GM12878 (cell line): Measurements from ENCODE around the gene PPM1G. TPM values are rescaled to one million over a fixed set of nuclear protein-coding genes. Genes with fewer than 3 reads are reported as not detected.
A peak's percentile ranks its signal among the peaks of the same experiment; 100 is the strongest.

Experiments
- ATAC-seq: fragments of 200-7000 bp; cut with Tn5 transposase; 3 replicates; pipeline ENCODE4 v1.9.1; 2020; ENCODE audit warnings: mild to moderate bottlenecking, moderate library complexity
- BruUV-seq: library from RNA; stranded (reverse); fragments of 400-500 nt; replicated peaks from 2 replicates; lab custom pipeline; 2021; lab: Mats Ljungman, UMichigan
- CTCF ChIA-PET: fragments of 300-600 bp; sonication (Branson Sonifier 250); formaldehyde crosslinking; extraction: SDS; loops from one replicate; lab custom pipeline; 2021; ENCODE audit warnings: inconsistent platforms; lab: Yijun Ruan, JAX
- POLR2A ChIA-PET: fragments of 350-600 bp; formaldehyde crosslinking; extraction: SDS; loops from one replicate; lab custom pipeline; 2021; ENCODE audit warnings: inconsistent platforms; lab: Charles Lee
- RAD21 ChIA-PET: fragments of 300-600 bp; sonication (Branson Sonifier 250); formaldehyde crosslinking; loops from one replicate; lab custom pipeline; 2023; ENCODE audit warnings: antibody characterized with exemption; ENCODE audit not compliant: unreplicated experiment; lab: Charles Lee
- SMC1A ChIA-PET: fragments of 300-600 bp; sonication (Branson Sonifier 250); formaldehyde crosslinking; loops from one replicate; lab custom pipeline; 2023; ENCODE audit not compliant: unreplicated experiment, uncharacterized antibody; lab: Charles Lee
- DNase-seq: peaks from one replicate; pipeline ENCODE4 v3.0.0-alpha.2; 2011; ENCODE audit warnings: low read depth, low spot score
- FAIRE-seq: peaks from 3 replicates; lab custom pipeline; 2011; peaks lifted over from hg19 to GRCh38; lab: Jason Lieb, UNC
- H2AFZ ChIP-seq: 2 replicates; pipeline ENCODE4 v1.6.0; 2011; ENCODE audit warnings: low read depth, low read length, control low read depth; ENCODE audit not compliant: control insufficient read depth
- H3K27ac ChIP-seq: 2 replicates; pipeline ENCODE4 v1.5.1; 2011; ENCODE audit warnings: control low read depth; ENCODE audit not compliant: control insufficient read depth, insufficient read depth
- H3K27me3 ChIP-seq, 2 experiments: replicated peaks in 1 of 2; 2 replicates each; pipeline versions ENCODE4 v1.6.0 to v1.6.1; 2011; ENCODE audit warnings: low read length in 1 of 2; ENCODE audit not compliant: control insufficient read depth in 2 of 2, insufficient read depth in 2 of 2
- H3K36me3 ChIP-seq, 2 experiments: 2 replicates each; pipeline ENCODE4 v1.5.1; 2011; ENCODE audit warnings: low read length in 1 of 2; ENCODE audit not compliant: control insufficient read depth in 2 of 2, insufficient read depth in 2 of 2
- H3K4me1 ChIP-seq: 2 replicates; pipeline ENCODE4 v1.6.1; 2011; ENCODE audit warnings: mild to moderate bottlenecking, low read length, moderate library complexity, mixed read lengths; ENCODE audit not compliant: control insufficient read depth, insufficient read depth
- H3K4me2 ChIP-seq: 2 replicates; pipeline ENCODE4 v1.6.0; 2011; ENCODE audit warnings: control low read depth; ENCODE audit not compliant: control insufficient read depth, insufficient read depth
- H3K4me3 ChIP-seq: fragments of 200-600 bp; sonication (generic); 2 replicates; pipeline ENCODE4 v1.5.1; 2016
- H3K79me2 ChIP-seq: 2 replicates; pipeline ENCODE4 v1.6.0; 2011; ENCODE audit warnings: low read length; ENCODE audit not compliant: control insufficient read depth, insufficient read depth
- H3K9ac ChIP-seq: 2 replicates; pipeline ENCODE4 v1.8.0; 2011; ENCODE audit warnings: low read length, control low read depth, mixed read lengths; ENCODE audit not compliant: control insufficient read depth, insufficient read depth
- H3K9me3 ChIP-seq: replicated peaks from 3 replicates; pipeline ENCODE4 v1.5.1; 2011; ENCODE audit warnings: mild to moderate bottlenecking, low read length; ENCODE audit not compliant: control insufficient read depth, insufficient read depth
- H4K20me1 ChIP-seq: 2 replicates; pipeline ENCODE4 v1.6.0; 2011; ENCODE audit not compliant: control insufficient read depth, insufficient read depth
- BCLAF1 ChIP-seq: fragments of 450-650 bp; IDR thresholded peaks from 2 replicates; pipeline ENCODE4 v1.6.1; 2017; ENCODE audit warnings: antibody characterized with exemption, mild to moderate bottlenecking, moderate library complexity
- CEBPZ ChIP-seq: fragments of 150-350 bp; IDR thresholded peaks from 2 replicates; pipeline ENCODE4 v1.6.1; 2016; ENCODE audit warnings: low read depth, low read length
- KAT2A ChIP-seq: conservative IDR thresholded peaks from 2 replicates; pipeline ENCODE4 v1.6.1; 2011; ENCODE audit warnings: low read depth, low read length; ENCODE audit not compliant: control insufficient read depth
- MYB ChIP-seq: fragments of 150-350 bp; IDR thresholded peaks from 2 replicates; pipeline ENCODE4 v1.6.1; 2014; ENCODE audit warnings: mild to moderate bottlenecking, low read depth, low read length, borderline replicate concordance
- PAX5 ChIP-seq: IDR thresholded peaks from 2 replicates; pipeline ENCODE4 v1.6.1; 2011; ENCODE audit warnings: low read depth, low read length, borderline replicate concordance
- RAD51 ChIP-seq: fragments of 450-650 bp; IDR thresholded peaks from 2 replicates; pipeline ENCODE4 v1.6.1; 2016; ENCODE audit warnings: moderate library complexity, mild to moderate bottlenecking, inconsistent platforms
- TAF1 ChIP-seq: IDR thresholded peaks from 2 replicates; pipeline ENCODE4 v1.6.1; 2011; ENCODE audit warnings: mild to moderate bottlenecking, low read depth, low read length, borderline replicate concordance
- TCF7 ChIP-seq: IDR thresholded peaks from 2 replicates; pipeline ENCODE4 v1.6.1; 2014; ENCODE audit warnings: antibody characterized with exemption, borderline replicate concordance
- USF2 ChIP-seq: IDR thresholded peaks from 2 replicates; pipeline ENCODE4 v1.6.1; 2011; ENCODE audit warnings: low read depth, low read length, improper control_type of control experiment, borderline replicate concordance
- WRNIP1 ChIP-seq: IDR thresholded peaks from 2 replicates; pipeline ENCODE4 v1.6.1; 2011; ENCODE audit warnings: low read depth, low read length, improper control_type of control experiment, borderline replicate concordance
- ZBTB4 ChIP-seq: fragments of 450-650 bp; formaldehyde crosslinking; IDR thresholded peaks from 2 replicates; pipeline ENCODE4 v1.4.0; 2022; ENCODE audit warnings: mild to moderate bottlenecking, moderate library complexity
- ZZZ3 ChIP-seq: IDR thresholded peaks from 2 replicates; pipeline ENCODE4 v1.6.1; 2011; ENCODE audit warnings: low read depth; ENCODE audit not compliant: control insufficient read depth, insufficient read length
- WGBS: methylation state at CpG from one replicate; pipeline ENCODE4 v1.1.6; 2016; ENCODE audit warnings: low lambda C conversion rate; ENCODE audit not compliant: insufficient replicate concordance, insufficient coverage; ENCODE audit errors: missing lambda C conversion rate; 5-methylcytosine and 5-hydroxymethylcytosine counted together
- in situ Hi-C: fragments of 300-500 bp; cut with MboI; formaldehyde crosslinking; loops from 9 replicates; pipeline ENCODE4 v1.14.3; 2018; ENCODE audit warnings: mixed read lengths
- intact Hi-C: fragments of 100-400 bp; cut with micrococcal nuclease; formaldehyde crosslinking; loops from one replicate; pipeline ENCODE4 v1.14.2; 2022; ENCODE audit not compliant: unreplicated experiment
- polyA plus RNA-seq, 11 experiments: library from polyadenylated mRNA; depleted of rRNA in 4 of 11; unstranded in 6 of 11; stranded (reverse) in 5 of 11; fragments of >200 nt; fragmentation: Nextera tagmentation in 4 of 11; fragmentation: Illumina TruSeq in 1 of 11; extraction: Ambion mirVana in 4 of 11; extraction: Trizol in 1 of 11; gene quantifications; 1 replicate in 1 of 11; 2 replicates in 10 of 11; pipeline versions ENCODE4 v1.2.1 to v1.2.3, GENCODE V29; 2011 to 2016; ENCODE audit warnings: inconsistent platforms in 2 of 11, missing spikeins in 2 of 11, low read depth in 1 of 11
- total RNA-seq, 4 experiments: library from RNA; depleted of rRNA in 3 of 4; stranded (reverse); fragments of >200 nt in 3 of 4; fragmentation: Illumina TruSeq in 1 of 4; extraction: Trizol in 1 of 4; gene quantifications; 2 replicates each; pipeline versions ENCODE4 v1.2.1 to v1.2.3, GENCODE V29; 2013 to 2021

Gene PPM1G
- total and polyA plus RNA-seq, 10 of the 15 experiments (the other 5 are each of a cell fraction or from before 2014, with no cell fraction given) = 68.8 to 171 (median 121) TPM

- SMC1A ChIA-PET = interaction anchor here (0.7 to 1.0 kb wide), 2 partner anchors 12 to 20 kb away, joined by 3 read pairs; no protein-coding TSS in a partner anchor
- Histone ChIP-seq H3K27me3 (no peaks in the 10 kb centered on the region), H3K79me2 (peaks cover 28% of the 10 kb centered on the region), H3K27ac (no peak overlapping the region), H3K4me3 (no peak overlapping the region), H3K4me1 (no peaks in the 10 kb centered on the region), H3K4me2 (no peak overlapping the region), H2AFZ (no peak overlapping the region), H3K9ac (no peak overlapping the region), H3K9me3 (no peaks in the 10 kb centered on the region), H4K20me1 (no peaks in the 10 kb centered on the region), H3K36me3 (peaks cover 6 to 8% of the 10 kb centered on the region in 2 experiments)
- CTCF ChIA-PET = no interaction called here
- 81% methylated on average over 9 of the region's 9 CpGs for WGBS
- ATAC-seq (no peak), DNase-seq (no peak), FAIRE-seq (no peak)
- RAD21 ChIA-PET = no interaction called here
- intact Hi-C loops (no loop called here), in situ Hi-C loops (no loop called here)
- POLR2A ChIA-PET = interaction anchor here (1.2 kb wide), 1 partner anchor 39 kb away, joined by 4 read pairs; no protein-coding TSS in a partner anchor
- BruUV-seq = TSS peak; percentile 34
- TF ChIP-seq TCF7 (no peak), WRNIP1 (no peak), ZBTB4 (CRISPR knock-in tag) (no peak), TAF1 (no peak), ZZZ3 (no peak), MYB (no peak), KAT2A (no peak), BCLAF1 (no peak), CEBPZ (no peak), RAD51 (no peak), PAX5 (no peak), USF2 (no peak)
Observed at GRCh38 chr2:27390822-27391679, 18.3 kb downstream of the PPM1G start.
